ENCODE results near the gene ANKH. TPM values are rescaled to one million over a fixed set of nuclear protein-coding genes. Genes with fewer than 3 reads are reported as not detected.

ANKH gene
- total and polyA plus RNA-seq, 10 of the 15 experiments (the other 5 are each of a cell fraction or from before 2014, with no cell fraction given), result 2.1 to 43.9 (median 14.4) TPM

DNA sequence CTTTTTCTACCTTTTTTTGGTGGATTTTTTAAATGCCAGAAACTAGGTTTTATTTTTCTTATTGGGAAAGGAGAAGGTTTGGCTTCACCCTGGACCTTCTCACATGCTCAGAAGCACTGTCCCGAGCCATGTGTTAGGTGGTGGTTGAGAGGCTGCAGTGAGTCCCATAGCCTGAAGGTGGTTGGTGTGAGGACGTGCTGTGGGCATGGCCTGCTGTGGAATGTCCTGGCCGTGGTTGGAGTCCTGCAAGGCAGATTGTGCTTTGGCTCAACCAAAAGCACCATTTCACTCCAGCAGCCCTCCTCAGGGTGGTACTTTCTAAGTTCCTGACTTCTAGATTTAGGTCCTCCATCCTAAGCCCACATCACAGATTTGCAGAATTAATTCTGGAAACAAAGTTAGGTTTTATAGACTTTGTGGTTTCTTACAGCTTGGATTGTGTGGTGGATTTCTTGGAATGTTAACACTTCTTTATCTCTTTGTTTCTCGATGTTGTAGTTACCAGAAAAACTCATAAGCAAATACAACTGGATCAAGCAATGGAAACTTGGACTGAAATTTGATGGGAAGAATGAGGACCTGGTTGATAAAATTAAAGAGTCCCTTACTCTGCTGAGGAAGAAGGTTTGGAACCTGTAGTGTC is 184.4 kb downstream of the ANKH start (continued):
- TF ChIP-seq POU2F2 (IDR thresholded peaks at IDR 0.05; ENCODE audit: borderline replicate concordance, low read depth, low read length), result no peak
- no peak for TF ChIP-seq EED (IDR thresholded peaks at IDR 0.05; ENCODE audit: low read depth)
- no peak for TF ChIP-seq RCOR1 (conservative IDR thresholded peaks at IDR 0.05; ENCODE audit: low read depth, low read length)

DNA sequence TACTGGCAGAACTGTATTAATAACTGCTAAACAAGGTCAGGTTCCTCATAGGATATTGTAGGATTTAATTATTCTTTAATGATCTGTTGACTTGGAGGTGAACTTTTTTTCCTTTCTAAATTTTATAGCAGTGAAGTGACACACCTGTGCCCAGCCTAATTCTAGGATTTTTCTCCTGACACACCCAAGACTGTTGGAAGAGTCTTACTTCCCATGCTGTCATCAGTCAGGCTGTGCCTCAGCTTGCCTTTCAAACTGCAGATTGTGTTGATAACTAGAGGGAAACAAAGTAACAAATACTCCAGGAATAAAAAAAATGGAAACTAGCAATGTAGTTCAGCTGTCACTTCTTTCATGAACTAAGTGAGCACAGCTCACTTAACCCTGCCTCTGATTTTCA is 185.1 kb downstream of the ANKH start:
- no peak overlapping the region for H3K4me2 ChIP-seq (ENCODE audit: control insufficient read depth, insufficient read depth)
- H2AFZ ChIP-seq (ENCODE audit: control insufficient read depth, low read depth, low read length), result no peak overlapping the region
- H3K9ac ChIP-seq (ENCODE audit: control insufficient read depth, insufficient read depth, low read length), result no peak overlapping the region
- H3K4me3 ChIP-seq, result no peak overlapping the region
- H3K36me3 ChIP-seq (ENCODE audit: control insufficient read depth in 2 of 2, insufficient read depth in 2 of 2, low read length in 1 of 2), result peaks cover 24 to 57% of the 10 kb centered on the region in 2 experiments
- no peaks in the 10 kb centered on the region for H3K4me1 ChIP-seq (ENCODE audit: control insufficient read depth, insufficient read depth, low read length)
- H3K27ac ChIP-seq (ENCODE audit: control insufficient read depth, insufficient read depth), result no peak overlapping the region
- SMC1A ChIA-PET (ENCODE audit: uncharacterized antibody, unreplicated experiment), result interaction anchor here (0.5 to 4.4 kb wide), 8 partner anchors 10 to 253 kb away, joined by 3 to 27 read pairs (median 6); no protein-coding TSS in a partner anchor
- H3K27me3 ChIP-seq (replicated peaks in 1 of 2; ENCODE audit: control insufficient read depth in 2 of 2, insufficient read depth in 2 of 2, low read length in 1 of 2), result no peaks in the 10 kb centered on the region
- no peak for DNase-seq (ENCODE audit: low read depth, low spot score)
- RAD21 ChIA-PET (ENCODE audit: unreplicated experiment), result interaction anchor here (1.5 to 4.5 kb wide), 5 partner anchors 12 to 317 kb away, joined by 4 to 33 read pairs (median 6); no protein-coding TSS in a partner anchor
- ATAC-seq, result no peak
- BruUV-seq (replicated peaks), result no TSS peak
- in situ Hi-C loops (cut with MboI), result no loop called here
- H4K20me1 ChIP-seq (ENCODE audit: control insufficient read depth, insufficient read depth), result no peaks in the 10 kb centered on the region
- intact Hi-C loops (cut with micrococcal nuclease; ENCODE audit: unreplicated experiment), result no loop called here
- no peak for FAIRE-seq
- peaks cover 2% of the 10 kb centered on the region for H3K79me2 ChIP-seq (ENCODE audit: control insufficient read depth, insufficient read depth, low read length)
- POLR2A ChIA-PET, result interaction anchor here (0.6 kb wide), 1 partner anchor 15 kb away, joined by 5 read pairs; no protein-coding TSS in a partner anchor
- H3K9me3 ChIP-seq (replicated peaks; ENCODE audit: control insufficient read depth, insufficient read depth, low read length), result peaks cover 8% of the 10 kb centered on the region; the same call in 2 of the 3 replicates
- CTCF ChIA-PET, result interaction anchor here (0.6 to 4.1 kb wide), 12 partner anchors 9 to 328 kb away, joined by 3 to 28 read pairs (median 7); no protein-coding TSS in a partner anchor
- TF ChIP-seq SMAD5 (IDR thresholded peaks at IDR 0.05; ENCODE audit: low read depth) (no peak), TCF3 (IDR thresholded peaks at IDR 0.05; ENCODE audit: borderline replicate concordance, insufficient read depth, low read depth, low read length) (no peak), NFIC (IDR thresholded peaks at IDR 0.05; ENCODE audit: low read depth, low read length) (no peak), SUPT20H (IDR thresholded peaks at IDR 0.05; ENCODE audit: borderline replicate concordance, control insufficient read depth, low read depth, low read length) (no peak), CREB1 (IDR thresholded peaks at IDR 0.05; ENCODE audit: low read depth) (no peak), EP300 (IDR thresholded peaks at IDR 0.05; ENCODE audit: borderline replicate concordance in 1 of 2, control insufficient read depth in 1 of 2, low read depth in 2 of 2, low read length in 2 of 2) (no peak), ZNF207 (IDR thresholded peaks at IDR 0.05; ENCODE audit: borderline replicate concordance) (no peak), KLF5 (IDR thresholded peaks at IDR 0.05; ENCODE audit: partially characterized antibody) (no peak)
- TF ChIP-seq, protein P1, sequence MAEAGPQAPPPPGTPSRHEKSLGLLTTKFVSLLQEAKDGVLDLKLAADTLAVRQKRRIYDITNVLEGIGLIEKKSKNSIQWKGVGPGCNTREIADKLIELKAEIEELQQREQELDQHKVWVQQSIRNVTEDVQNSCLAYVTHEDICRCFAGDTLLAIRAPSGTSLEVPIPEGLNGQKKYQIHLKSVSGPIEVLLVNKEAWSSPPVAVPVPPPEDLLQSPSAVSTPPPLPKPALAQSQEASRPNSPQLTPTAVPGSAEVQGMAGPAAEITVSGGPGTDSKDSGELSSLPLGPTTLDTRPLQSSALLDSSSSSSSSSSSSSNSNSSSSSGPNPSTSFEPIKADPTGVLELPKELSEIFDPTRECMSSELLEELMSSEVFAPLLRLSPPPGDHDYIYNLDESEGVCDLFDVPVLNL (IDR thresholded peaks at IDR 0.05; ENCODE audit: low read depth, low read length), result no peak
- TF ChIP-seq, protein P2, sequence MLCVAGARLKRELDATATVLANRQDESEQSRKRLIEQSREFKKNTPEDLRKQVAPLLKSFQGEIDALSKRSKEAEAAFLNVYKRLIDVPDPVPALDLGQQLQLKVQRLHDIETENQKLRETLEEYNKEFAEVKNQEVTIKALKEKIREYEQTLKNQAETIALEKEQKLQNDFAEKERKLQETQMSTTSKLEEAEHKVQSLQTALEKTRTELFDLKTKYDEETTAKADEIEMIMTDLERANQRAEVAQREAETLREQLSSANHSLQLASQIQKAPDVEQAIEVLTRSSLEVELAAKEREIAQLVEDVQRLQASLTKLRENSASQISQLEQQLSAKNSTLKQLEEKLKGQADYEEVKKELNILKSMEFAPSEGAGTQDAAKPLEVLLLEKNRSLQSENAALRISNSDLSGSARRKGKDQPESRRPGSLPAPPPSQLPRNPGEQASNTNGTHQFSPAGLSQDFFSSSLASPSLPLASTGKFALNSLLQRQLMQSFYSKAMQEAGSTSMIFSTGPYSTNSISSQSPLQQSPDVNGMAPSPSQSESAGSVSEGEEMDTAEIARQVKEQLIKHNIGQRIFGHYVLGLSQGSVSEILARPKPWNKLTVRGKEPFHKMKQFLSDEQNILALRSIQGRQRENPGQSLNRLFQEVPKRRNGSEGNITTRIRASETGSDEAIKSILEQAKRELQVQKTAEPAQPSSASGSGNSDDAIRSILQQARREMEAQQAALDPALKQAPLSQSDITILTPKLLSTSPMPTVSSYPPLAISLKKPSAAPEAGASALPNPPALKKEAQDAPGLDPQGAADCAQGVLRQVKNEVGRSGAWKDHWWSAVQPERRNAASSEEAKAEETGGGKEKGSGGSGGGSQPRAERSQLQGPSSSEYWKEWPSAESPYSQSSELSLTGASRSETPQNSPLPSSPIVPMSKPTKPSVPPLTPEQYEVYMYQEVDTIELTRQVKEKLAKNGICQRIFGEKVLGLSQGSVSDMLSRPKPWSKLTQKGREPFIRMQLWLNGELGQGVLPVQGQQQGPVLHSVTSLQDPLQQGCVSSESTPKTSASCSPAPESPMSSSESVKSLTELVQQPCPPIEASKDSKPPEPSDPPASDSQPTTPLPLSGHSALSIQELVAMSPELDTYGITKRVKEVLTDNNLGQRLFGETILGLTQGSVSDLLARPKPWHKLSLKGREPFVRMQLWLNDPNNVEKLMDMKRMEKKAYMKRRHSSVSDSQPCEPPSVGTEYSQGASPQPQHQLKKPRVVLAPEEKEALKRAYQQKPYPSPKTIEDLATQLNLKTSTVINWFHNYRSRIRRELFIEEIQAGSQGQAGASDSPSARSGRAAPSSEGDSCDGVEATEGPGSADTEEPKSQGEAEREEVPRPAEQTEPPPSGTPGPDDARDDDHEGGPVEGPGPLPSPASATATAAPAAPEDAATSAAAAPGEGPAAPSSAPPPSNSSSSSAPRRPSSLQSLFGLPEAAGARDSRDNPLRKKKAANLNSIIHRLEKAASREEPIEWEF (IDR thresholded peaks at IDR 0.05; ENCODE audit: insufficient replicate concordance, low read depth, low read length), result no peak
- TF ChIP-seq, protein P3, sequence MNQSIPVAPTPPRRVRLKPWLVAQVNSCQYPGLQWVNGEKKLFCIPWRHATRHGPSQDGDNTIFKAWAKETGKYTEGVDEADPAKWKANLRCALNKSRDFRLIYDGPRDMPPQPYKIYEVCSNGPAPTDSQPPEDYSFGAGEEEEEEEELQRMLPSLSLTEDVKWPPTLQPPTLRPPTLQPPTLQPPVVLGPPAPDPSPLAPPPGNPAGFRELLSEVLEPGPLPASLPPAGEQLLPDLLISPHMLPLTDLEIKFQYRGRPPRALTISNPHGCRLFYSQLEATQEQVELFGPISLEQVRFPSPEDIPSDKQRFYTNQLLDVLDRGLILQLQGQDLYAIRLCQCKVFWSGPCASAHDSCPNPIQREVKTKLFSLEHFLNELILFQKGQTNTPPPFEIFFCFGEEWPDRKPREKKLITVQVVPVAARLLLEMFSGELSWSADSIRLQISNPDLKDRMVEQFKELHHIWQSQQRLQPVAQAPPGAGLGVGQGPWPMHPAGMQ (IDR thresholded peaks at IDR 0.05; ENCODE audit: borderline replicate concordance), result no peak

All from GM12878 (cell line).